Calu3 (cell line): Measurements from ENCODE around the gene ASIC5. TPM values are rescaled to one million over a fixed set of nuclear protein-coding genes. Genes with fewer than 3 reads are reported as not detected.

Experiments used
- Bru-seq: library from RNA; stranded (reverse); fragments of 400-500 nt; gene quantifications from one replicate; lab custom pipeline; 2021; lab: Mats Ljungman, UMichigan
- BruChase-seq, 2 experiments: library from RNA; stranded (reverse); fragments of 400-500 nt; gene quantifications; one replicate each; lab custom pipeline; 2021; lab: Mats Ljungman, UMichigan
- BruUV-seq: library from RNA; stranded (reverse); fragments of 400-500 nt; replicated peaks from 2 replicates; lab custom pipeline; 2021; lab: Mats Ljungman, UMichigan
- CTCF ChIA-PET: fragments of 300-600 bp; sonication (Branson Sonifier 250); formaldehyde crosslinking; loops from one replicate; lab custom pipeline; 2022; ENCODE audit warnings: antibody characterized with exemption; lab: Charles Lee
- DNase-seq: peaks from one replicate; pipeline ENCODE4 v3.0.0; 2022
- H3K27ac Mint-ChIP-seq: one replicate; pipeline ENCODE4 v1.8.0; 2022; ENCODE audit warnings: mixed read lengths; ENCODE audit not compliant: unreplicated experiment
- H3K27me3 Mint-ChIP-seq: one replicate; pipeline ENCODE4 v1.8.0; 2022; ENCODE audit warnings: mixed read lengths; ENCODE audit not compliant: unreplicated experiment
- H3K36me3 Mint-ChIP-seq: one replicate; pipeline ENCODE4 v1.8.0; 2022; ENCODE audit warnings: mild to moderate bottlenecking, moderate library complexity, mixed read lengths; ENCODE audit not compliant: insufficient read depth, unreplicated experiment
- H3K4me1 Mint-ChIP-seq: one replicate; pipeline ENCODE4 v1.8.0; 2022; ENCODE audit warnings: mild to moderate bottlenecking, low read depth, mixed read lengths; ENCODE audit not compliant: unreplicated experiment
- H3K4me3 Mint-ChIP-seq: one replicate; pipeline ENCODE4 v1.8.0; 2022; ENCODE audit warnings: mild to moderate bottlenecking, low read depth, moderate library complexity, mixed read lengths; ENCODE audit not compliant: unreplicated experiment
- H3K9me3 Mint-ChIP-seq: one replicate; pipeline ENCODE4 v1.8.0; 2022; ENCODE audit warnings: low read depth, mixed read lengths; ENCODE audit not compliant: unreplicated experiment
- intact Hi-C: fragments of 100-400 bp; cut with micrococcal nuclease; formaldehyde crosslinking; loops from one replicate; pipeline ENCODE4 v1.10.0; 2022; ENCODE audit not compliant: unreplicated experiment
- long read RNA-seq: library from polyadenylated mRNA; stranded (forward); transcript quantifications from one replicate; pipeline ENCODE4 v2.0.0, GENCODE V29; 2022
- total RNA-seq: library from RNA; stranded (reverse); gene quantifications from 2 replicates; pipeline ENCODE4 v1.2.3, GENCODE V29; 2022
- TF ChIP-seq, protein P1 (sequence below): fragments of 200-600 bp; IDR thresholded peaks from one replicate; pipeline ENCODE4 v1.8.0; 2022; ENCODE audit warnings: antibody characterized with exemption; ENCODE audit not compliant: unreplicated experiment

ASIC5 gene, protein sequence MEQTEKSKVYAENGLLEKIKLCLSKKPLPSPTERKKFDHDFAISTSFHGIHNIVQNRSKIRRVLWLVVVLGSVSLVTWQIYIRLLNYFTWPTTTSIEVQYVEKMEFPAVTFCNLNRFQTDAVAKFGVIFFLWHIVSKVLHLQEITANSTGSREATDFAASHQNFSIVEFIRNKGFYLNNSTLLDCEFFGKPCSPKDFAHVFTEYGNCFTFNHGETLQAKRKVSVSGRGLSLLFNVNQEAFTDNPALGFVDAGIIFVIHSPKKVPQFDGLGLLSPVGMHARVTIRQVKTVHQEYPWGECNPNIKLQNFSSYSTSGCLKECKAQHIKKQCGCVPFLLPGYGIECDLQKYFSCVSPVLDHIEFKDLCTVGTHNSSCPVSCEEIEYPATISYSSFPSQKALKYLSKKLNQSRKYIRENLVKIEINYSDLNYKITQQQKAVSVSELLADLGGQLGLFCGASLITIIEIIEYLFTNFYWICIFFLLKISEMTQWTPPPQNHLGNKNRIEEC
- total RNA-seq (not detected in 2 replicates), Bru-seq, nascent RNA (not detected), BruChase-seq, experiment 1, labeled RNA remaining after a 6-hour chase (not detected), BruChase-seq, experiment 2, labeled RNA remaining after a 2-hour chase (not detected)
- long read RNA-seq, result 0 reads

DNA sequence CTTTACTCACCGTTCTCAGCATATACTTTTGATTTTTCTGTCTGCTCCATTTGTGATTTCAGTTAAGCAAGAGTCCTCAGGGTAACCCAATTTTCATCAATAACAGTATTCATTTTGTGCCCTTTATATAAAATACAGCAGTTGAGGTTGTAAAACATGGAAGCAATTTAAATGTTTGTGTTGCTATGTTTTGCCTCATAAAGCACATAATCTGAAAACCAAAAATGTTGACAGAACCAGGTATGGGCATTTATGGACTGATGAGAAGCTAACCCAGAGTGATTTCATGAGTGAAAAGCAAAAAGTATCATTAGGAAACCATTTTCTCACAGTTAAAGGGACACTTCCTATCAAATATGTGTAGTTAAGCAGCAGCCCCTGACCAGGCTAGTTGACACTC, at the start of gene ASIC5:
Gene ASIC5 (minus strand): TSS at position 101 of the 400 bp plus-strand sequence. CDS start 51 bp downstream, at position 50.
- Mint-ChIP-seq H3K27ac (no peak within 1 kb of the TSS), H3K9me3 (peaks cover 4% of the 10 kb centered on the region), H3K4me1 (no peaks in the 10 kb centered on the region), H3K27me3 (no peaks in the 10 kb centered on the region), H3K4me3 (no peak within 1 kb of the TSS), H3K36me3 (no peaks in the 10 kb centered on the region)
- intact Hi-C loops, result no loop called here
- CTCF ChIA-PET, result no interaction called here
- DNase-seq, result no peak
- no TSS peak for BruUV-seq
- TF ChIP-seq, protein P1, sequence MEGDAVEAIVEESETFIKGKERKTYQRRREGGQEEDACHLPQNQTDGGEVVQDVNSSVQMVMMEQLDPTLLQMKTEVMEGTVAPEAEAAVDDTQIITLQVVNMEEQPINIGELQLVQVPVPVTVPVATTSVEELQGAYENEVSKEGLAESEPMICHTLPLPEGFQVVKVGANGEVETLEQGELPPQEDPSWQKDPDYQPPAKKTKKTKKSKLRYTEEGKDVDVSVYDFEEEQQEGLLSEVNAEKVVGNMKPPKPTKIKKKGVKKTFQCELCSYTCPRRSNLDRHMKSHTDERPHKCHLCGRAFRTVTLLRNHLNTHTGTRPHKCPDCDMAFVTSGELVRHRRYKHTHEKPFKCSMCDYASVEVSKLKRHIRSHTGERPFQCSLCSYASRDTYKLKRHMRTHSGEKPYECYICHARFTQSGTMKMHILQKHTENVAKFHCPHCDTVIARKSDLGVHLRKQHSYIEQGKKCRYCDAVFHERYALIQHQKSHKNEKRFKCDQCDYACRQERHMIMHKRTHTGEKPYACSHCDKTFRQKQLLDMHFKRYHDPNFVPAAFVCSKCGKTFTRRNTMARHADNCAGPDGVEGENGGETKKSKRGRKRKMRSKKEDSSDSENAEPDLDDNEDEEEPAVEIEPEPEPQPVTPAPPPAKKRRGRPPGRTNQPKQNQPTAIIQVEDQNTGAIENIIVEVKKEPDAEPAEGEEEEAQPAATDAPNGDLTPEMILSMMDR, result no peak

DNA sequence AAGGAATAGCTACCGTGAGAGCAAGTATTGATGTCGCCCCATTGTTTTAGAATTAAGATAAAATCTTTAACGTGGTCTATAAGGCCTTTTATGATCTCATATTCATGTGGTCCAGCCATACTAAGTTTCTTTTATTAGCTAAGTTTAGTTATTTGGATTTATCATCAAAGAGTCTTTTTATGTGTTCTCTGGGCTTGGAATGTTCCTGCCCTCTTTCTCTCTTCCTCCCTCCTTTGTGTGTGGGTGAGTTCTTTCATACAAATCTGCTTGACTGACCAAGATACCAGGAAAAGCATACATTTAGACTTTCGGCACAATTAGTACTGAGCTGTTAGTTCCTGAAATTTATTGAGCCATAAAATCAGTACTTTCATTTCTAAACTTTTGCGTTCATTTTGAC, 48.7 kb upstream of the ASIC5 start:
- Mint-ChIP-seq H3K9me3 (no peaks in the 10 kb centered on the region), H3K4me1 (no peaks in the 10 kb centered on the region), H3K27me3 (no peaks in the 10 kb centered on the region), H3K4me3 (no peak overlapping the region), H3K27ac (no peak overlapping the region), H3K36me3 (no peaks in the 10 kb centered on the region)
- DNase-seq, result no peak
- intact Hi-C loops, result no loop called here
- TF ChIP-seq, protein P1, result no peak
- BruUV-seq, result no TSS peak
- CTCF ChIA-PET, result no interaction called here

DNA sequence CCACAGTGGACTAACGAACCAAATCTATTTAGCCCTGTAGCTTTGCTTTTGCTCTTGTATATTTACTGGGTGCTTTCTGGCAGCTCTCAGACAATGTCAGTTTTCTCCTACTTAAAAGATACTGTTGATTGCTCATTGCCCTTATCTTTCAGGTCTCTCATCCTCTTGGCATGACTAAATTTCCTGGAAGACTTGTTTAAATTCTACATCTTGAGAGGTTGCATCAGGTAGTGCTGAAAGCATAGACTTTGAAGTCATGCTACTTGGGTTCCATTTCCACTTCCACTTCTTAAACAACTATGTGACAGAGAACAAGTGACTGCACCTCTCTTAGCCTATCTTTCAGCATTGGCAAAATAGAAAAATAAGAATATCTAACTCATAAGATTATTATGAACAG, 45.8 kb upstream of the ASIC5 start:
- no TSS peak for BruUV-seq
- peaks cover 8% of the 10 kb centered on the region for H3K4me1 Mint-ChIP-seq
- no peaks in the 10 kb centered on the region for H3K27me3 Mint-ChIP-seq

DNA sequence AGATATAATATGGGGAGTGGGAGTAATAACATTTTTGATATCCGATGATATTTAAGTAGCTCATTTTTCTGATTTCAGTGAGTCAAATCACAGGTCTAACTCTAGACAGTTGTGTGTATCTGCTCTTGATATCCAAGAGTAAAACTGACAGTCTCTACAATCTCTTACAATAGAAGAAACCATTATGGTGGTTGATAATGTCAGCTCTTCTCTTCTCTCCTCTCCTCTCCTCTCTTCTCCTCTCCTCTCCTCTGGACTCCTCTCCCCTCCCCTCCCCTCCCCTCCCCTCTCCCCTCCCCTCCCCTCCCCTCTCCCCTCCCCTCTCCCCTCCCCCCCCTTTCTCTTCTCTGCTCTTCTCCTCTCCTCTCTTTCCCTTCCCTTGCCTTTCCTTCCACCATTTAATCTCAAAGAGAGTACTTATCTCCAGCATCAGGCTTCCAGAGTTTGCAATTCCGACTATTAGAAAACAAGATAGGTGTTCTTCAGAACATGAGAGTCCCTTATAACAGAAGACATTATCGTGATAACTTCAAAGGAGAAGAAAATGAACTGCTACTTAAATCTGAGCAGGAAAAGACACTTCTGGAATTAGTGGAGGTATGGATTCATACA, 43.6 kb upstream of the ASIC5 start:
- BruUV-seq, result no TSS peak
- CTCF ChIA-PET, result interaction anchor here (0.6 kb wide), 1 partner anchor 278 kb away, joined by 5 read pairs; no protein-coding TSS in a partner anchor
- no peaks in the 10 kb centered on the region for H3K36me3 Mint-ChIP-seq
- peaks cover 8% of the 10 kb centered on the region for H3K4me1 Mint-ChIP-seq
- no peak overlapping the region for H3K4me3 Mint-ChIP-seq
- no peak for DNase-seq
- intact Hi-C loops, result no loop called here
- no peaks in the 10 kb centered on the region for H3K9me3 Mint-ChIP-seq
- H3K27ac Mint-ChIP-seq, result no peak overlapping the region
- no peaks in the 10 kb centered on the region for H3K27me3 Mint-ChIP-seq
- TF ChIP-seq, protein P1, result no peak

More for the DNA sequence above, 45.8 kb upstream of the ASIC5 start:
- no peak for DNase-seq
- CTCF ChIA-PET, result no interaction called here
- intact Hi-C loops, result no loop called here
- TF ChIP-seq, protein P1, result no peak
- no peaks in the 10 kb centered on the region for H3K36me3 Mint-ChIP-seq
- H3K4me3 Mint-ChIP-seq, result no peak overlapping the region
- no peak overlapping the region for H3K27ac Mint-ChIP-seq
- H3K9me3 Mint-ChIP-seq, result no peaks in the 10 kb centered on the region
